IPS DF 4.7 (cell line): ENCODE results near the gene WSCD2.

Experiments used
- DNase-seq: peaks from one replicate; pipeline ENCODE4 v3.0.0-alpha.2; 2013; ENCODE audit warnings: low spot score; ENCODE audit errors: extremely low read depth

WSCD2 gene

DNA sequence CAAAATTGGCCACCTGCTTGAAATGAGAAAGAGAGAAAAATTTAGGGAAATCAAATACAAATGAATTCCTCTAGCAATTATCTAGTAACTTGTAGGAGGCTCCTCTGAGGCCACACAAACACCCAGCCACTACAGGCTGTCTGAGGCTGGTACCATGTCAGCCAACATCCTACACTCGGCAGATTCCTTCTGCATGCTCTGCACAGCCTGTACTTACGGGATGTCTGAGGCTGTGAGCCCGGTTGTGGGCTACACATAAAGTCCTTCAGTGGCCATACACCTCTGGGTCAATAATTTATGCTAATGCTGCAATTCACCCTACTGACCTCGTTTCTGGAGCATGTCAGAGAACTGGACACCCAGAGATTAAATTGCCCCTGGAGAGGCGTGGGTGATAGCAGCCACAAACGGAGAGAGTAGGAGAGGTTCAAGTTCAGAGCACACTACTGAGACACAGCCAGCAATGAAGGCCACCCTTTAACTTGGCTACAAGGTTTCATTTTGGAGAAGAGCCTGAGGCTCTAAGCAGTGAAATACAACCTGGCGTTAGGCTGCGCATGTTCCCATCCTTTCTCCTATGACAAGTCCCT, 28.9 kb downstream of the WSCD2 start:
- no peak for DNase-seq

DNA sequence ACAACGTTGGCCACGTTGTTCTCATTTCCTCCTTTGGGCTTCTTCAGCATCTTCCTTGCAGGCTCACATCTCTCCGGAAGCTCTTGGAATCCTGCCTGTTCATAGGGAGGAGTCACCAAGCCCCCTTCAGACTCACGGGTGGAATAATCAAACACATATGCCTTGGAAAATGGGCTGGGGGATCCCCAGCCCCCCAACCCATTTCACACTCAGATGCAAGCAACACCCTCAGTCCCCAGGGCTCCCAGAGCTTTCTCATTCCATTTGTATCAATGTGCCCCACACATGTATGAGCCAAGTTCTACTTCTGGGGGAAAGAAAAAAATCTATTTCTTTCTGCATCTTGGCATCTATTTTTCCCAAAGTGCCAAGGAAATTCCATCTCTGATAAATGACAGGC, 33.1 kb downstream of the WSCD2 start:
- no peak for DNase-seq

DNA sequence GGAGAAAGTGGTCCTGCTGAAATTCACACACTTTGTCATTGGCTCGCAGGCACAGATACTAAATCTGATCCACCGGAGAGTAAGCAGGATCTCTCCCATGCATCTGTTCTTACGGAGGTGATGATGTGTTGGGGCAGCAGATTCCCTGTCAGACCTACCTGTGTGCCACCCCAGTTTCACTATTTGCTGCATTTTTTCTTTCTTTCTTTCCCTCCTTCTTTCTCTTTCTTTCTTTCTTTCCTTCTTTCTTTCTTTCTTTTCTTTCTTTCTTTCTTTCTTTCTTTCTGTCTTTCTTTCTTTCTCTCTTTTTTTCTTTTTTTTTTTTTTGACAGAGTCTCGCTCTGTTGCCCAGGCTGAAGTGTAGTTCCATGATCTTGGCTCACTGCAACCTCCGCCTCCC, 37.4 kb downstream of the WSCD2 start:
- DNase-seq, result no peak

DNA sequence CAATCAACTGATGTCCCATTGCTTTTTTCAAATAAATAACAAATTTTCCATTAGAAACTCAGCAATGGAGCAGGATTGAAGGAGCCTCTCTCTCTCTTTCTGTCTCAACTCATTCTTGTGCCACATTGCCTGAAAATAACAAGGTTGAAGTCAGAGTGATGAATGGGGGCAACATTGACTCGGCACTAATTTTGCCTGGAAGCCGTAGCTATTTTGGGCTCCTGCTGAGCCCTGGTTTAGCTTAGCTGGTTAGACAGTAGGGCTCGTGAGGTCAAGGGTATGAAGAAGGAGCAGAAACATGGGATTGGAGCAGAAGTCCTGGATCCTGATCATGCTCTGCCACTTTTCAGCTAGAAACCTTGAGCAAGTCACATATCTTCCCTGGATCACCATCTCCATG, 38.9 kb downstream of the WSCD2 start:
- DNase-seq, result no peak

DNA sequence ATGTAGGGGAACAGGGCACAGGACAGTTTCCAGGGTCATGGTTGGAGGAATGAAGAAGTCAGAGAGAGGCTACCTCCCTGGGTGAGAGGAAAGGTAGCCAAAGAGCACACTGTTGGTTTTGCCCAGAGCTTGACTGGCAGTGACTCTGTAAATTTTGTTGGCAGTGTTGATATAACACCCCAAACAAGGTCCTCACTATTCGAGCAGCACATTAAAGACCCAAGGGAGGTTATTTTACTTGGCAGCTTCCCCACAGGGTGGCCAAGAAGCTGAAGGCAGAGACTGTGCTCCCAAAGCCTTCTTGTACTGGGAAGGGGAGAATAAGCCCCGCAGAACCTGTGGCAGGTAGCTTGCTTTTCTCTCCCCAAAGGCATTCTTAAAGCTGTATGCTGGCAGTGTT, 40.6 kb downstream of the WSCD2 start:
- DNase-seq, result no peak

DNA sequence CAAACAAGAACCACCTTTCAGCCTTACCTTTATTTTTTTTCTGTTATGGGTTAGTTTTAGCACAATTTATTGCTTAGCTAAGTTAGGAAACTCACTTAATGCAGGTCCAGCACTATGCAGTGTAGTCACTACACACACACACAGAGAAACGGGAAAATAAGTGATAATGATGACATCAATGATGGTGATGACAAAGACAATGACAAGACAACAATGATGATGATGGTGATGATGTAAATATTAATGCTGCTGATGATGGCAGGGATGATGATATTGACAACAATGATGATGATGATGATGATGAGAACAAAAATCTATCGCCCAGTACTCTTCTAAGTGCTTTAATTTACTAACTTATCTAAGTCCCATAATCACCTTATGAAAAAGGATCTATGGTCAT, 41.1 kb downstream of the WSCD2 start:
- DNase-seq, result no peak

DNA sequence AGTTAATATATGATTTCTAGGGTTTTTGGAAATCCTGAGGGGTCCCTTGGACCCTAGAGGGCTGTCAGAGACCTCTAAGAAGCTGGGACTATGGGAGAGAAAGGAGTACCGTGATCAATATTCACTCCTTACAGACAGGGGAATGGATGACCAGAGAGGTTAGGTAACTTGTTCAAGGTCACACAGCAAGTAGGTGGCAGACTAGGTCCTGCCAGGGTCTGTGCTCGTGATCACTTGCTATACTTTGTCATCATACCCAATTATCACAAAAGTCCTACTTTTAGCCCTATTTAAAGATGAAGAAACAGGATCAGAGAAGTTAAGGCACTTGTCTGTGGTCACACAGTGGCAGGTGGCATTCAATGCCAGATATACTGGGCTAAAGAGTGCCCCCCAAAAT, 42.9 kb downstream of the WSCD2 start:
- DNase-seq, result no peak

DNA sequence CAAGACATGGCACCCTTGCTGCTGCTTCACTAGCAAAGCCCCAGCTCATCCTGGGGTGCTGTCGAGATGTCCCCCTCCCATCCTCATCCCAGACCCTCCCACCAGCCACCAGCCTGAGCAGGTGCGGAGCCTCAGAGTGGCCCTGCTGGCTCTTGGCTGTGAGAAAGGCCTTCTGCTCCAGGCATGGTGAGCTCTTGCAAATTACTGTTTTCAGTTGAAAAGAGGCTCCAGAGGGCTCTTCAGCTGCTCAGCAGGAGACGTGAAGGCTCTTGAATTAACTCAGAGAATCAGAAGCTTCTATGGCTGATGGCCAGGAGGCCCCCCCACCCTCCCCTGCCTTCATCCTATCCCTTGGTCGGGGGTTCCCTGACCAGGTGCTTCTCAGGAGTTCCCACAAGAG, 44.1 kb downstream of the WSCD2 start:
- no peak for DNase-seq

DNA sequence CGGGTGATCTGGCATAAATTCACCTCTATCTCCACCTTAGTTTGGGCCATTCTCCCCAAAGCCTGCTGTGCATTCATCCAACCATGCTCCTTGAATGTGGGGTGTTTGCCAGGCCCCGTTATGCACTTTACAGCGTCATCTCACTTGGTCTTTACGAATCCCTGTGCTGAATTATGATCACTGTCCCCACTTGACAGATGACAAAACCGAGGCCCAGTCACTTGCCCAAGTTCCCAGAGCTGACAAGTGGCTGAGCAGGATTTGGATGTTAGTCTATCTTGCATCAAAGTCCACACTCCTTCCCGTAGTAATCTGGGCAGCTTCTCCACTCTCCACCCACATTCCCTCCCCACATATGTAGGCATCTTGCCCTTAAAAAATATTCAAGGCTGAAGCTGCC, 44.8 kb downstream of the WSCD2 start:
- DNase-seq, result no peak

DNA sequence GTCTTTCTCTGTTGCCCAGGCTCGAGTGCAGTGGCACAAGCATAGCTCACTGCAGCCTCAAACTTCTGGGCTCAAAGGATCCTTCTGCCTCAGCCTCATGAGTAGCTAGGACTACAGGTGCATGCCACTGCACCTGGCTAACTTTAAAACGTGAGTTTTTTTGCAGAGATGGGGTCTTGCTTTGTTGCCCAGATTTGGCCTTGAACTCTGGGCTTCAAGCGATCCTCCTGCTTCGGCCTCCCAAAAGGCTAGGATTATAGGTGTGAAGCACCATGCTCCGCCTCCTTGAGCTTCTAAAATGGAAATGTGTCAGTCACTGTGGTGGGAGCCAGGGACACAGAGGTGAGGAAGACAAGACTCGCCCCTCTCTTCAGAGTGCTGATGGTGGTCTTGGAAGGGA, 45.6 kb downstream of the WSCD2 start:
- no peak for DNase-seq

DNA sequence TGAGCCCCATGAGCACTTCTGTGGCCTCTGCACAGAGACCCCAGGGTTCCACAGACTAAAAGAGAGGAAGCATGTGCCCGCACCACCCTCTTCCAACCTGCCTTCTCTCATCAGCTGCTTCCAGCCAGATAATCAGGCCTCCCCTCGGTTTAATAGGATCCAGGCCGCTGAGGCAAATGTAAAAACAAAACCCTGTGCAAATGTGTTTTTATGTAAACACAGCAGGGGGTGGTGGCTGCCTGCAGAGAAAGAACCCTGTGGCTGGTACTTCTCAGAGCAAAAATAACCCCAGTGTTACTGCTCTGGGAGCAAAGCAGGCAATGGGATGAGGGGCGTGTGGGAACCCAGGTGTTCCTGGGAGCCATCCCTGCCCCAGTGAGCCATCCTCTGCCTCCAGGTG, 46.2 kb downstream of the WSCD2 start:
- no peak for DNase-seq

DNA sequence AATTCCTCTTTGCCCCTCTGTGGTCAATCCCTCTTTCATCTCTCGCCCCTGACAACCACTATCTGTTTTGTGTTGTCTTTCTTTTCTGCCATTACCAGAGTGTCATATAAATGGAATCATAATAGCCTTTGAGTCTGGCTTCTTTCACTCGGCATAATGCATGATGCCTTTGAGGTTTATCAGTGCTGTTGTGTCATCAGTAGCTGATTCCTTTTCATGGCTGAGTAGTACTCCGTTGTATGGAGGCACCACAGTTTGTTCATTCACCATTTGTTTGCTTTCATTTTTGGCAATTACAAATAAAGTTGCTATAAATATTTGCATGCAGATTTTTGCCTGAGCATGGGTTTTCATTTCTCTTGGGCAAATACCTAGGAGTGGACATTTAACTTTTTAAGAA, 47.2 kb downstream of the WSCD2 start:
- no peak for DNase-seq

DNA sequence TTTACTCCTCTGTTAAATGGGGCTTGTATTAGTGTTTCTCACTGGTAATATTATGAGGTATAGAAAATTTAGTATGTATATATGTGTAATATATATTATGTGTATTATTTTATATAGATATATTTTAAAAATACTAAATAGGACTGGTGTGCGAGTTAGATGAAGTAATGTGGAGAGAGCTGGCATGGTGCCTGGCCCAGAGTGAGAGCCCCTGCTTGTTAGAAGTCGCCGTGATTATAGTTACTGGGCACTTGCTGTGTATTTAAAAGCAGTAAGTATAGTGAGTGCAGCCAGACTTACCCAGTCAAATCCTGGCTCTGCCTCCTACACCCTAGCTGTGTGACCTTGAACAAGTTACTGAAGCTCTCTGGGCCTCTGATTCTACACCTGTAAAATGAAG, 48.0 kb downstream of the WSCD2 start:
- DNase-seq, result no peak

DNA sequence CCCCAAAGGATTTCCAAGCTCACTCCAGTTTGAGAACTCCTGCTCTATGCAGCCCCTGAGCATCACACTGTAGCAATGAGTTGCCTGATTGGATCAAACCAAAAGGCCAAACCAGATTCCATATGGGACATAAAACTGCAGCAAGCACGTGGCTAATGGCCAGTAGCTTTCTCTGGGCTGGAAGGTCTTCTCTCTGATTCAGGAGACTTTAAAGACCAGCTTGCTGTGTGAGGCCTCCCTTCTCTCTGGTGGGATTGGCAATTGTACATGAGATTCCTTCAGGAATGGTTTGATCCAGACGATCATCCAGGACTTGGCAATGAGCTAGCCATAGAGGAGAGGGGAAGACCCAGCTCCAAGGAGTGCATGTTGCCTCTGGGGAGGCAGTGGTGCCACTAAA, 50.2 kb downstream of the WSCD2 start:
- DNase-seq, result no peak

DNA sequence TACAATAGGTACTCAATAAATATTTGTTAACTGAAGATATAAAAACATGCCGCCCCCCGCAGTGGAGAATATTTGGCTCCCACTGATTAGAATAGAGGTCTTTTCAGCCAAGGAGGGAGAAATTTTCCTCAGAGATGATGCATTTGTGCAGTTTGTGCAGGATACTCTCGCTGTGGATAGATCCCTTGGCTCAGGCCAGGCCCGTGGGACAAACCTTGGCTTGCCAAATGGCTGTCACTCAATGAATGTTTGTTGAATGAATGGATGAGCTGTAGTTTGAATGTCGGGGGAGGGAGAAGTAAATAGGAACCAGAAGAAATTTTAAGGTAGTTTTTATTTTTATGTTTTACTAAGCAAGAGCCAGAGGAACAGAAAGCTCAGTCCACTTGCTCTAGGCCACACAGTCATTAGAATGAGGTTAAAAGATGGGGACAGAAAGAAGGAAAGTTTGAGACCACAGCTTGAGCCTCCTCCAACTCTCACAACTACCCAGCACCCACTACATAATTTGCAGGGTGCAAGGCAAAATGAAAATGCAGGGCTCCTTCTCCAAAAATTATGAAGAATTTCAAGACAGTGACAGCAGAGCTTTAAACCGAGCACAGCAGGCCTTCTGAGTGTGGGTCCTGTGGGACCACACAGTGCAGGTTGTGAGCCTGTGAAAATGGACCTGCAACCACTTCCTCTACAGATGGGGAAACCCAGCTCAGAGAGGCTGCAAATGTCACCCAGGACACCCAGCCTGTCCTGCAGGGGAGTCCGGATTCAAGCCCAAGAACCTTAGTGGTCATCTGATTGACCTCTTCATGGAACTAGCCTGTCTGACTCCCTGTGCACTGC, 51.4 kb downstream of the WSCD2 start:
- no peak for DNase-seq

DNA sequence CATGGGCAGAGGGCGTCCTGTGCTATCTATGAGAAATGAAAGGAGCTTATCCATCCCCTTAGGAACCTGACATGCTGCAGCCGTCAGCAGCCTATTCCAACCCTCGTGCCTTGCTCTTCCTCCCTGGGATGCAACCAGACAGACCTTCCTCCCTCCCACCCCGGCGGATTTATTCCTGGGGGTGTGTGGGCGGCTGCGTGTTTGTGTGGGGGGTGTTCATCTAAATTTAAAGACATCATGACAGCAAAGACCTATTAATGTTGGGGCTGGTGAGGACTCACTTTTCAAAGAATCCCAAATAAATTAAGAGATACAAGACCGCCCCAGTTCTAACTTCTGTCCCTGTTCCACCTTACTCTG, 52.0 kb downstream of the WSCD2 start:
- no peak for DNase-seq

DNA sequence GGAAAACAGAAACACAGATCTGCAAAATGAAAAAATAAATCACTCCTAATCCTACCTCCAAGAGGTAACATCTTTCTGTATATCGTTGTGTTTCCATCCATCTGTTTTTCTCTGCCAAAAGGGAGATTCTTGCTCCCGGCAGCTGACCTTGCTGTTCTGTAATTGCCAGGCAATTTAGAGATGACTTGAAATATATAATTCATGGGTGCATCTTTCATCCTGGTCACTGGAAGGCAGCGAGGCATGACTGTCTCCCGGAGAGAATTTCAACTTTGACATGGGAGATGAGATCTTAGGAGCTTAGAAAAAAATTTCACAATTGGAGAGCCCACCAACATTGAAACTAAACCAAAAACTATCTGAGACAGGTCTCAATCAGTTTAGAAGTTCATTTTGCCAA, 53.0 kb downstream of the WSCD2 start:
- DNase-seq, result no peak

DNA sequence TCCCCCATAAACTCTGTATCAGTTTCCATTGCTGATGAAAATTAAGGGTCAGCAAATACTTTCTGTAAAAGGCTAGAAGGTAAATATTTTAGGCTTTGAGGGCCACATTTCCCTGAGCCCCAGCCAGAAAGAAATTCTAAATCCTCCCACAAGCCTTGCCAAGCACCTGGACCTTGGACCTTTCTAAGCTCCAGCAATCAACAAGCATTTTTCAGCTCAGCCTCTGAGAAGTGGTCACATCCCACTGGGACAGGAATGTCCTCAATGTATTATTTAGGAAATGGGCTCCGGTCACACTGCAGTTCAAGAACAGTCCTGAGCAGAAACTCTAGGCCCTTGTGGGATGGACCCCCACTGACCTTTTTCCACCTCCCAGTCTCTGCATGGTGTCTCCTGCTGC, 55.9 kb downstream of the WSCD2 start:
- no peak for DNase-seq

DNA sequence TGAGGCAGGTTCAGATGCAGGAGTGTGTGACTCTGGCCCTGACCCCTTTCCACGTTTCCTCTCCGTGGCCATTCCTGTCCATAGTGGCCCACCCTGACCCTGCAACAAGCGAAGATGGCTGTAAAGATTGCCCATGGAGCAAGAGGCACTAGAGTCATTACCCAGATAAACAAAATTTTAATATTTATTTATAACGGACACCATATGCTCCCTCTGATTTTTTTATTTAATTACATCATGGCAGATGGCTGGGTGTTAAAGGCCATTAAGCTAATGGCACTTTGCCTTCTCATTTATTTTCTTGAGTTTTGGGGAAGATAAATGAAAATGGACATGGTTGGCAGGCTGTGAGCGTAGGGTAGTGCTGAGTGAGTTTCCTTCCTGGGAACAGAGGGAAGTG, 58.7 kb downstream of the WSCD2 start:
- DNase-seq, result no peak

DNA sequence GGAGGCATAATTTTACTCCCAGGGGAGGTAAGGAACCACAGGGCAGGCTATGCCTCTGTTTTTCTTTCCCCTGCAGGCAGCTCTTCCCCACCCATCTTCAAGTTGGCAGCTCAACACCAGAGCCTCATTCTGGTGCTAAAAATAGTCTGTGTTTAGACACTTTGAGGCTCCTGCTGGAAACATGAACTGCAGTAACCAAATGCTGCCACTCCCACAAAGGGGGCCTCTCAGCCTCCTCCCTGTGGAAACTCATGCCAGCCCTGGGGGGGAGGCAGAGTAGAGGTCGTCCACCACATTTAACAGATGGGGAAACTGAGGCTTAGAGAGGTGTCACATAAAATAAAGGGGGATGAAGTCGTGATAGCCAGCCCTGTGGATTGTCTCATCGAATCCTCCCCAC, 61.4 kb downstream of the WSCD2 start:
- no peak for DNase-seq

DNA sequence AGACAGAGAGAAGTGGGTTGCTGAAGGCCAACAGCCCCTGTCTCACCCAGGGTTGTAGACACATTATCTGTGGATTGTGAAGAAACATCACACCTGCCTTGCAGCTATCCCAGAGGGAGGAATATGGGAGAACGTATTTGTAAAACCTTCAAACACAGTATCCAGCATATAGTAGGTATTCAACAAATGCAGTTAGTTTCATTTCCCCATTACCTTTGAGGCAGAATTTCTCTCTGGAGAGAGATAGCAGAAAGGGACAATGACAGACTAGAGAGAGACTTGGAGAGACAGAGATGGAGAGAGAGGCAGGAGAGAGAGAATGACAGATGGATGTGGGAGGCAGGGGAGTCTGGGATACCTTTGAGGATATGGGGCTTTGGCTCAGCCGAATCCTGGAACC, 62.0 kb downstream of the WSCD2 start:
- DNase-seq, result no peak

DNA sequence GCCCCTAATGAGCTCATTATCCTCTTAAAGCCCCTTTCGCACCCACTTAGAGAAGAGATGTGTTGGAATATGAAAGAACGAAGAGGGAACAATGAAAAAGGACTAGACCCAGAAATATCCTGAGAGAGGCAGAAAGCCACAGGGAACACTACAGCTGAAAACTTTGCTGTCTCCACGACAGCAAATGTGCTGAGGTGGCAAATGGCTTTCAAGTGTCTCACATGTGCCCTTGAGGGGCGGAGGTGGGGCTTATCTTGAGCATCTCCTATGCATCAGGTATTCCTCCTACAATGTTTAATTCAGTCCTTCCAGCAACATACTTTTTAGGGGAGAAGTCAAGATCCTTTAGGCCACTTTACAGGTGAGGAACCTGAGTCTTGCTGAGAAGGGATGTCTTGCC, 62.9 kb downstream of the WSCD2 start:
- DNase-seq, result no peak

DNA sequence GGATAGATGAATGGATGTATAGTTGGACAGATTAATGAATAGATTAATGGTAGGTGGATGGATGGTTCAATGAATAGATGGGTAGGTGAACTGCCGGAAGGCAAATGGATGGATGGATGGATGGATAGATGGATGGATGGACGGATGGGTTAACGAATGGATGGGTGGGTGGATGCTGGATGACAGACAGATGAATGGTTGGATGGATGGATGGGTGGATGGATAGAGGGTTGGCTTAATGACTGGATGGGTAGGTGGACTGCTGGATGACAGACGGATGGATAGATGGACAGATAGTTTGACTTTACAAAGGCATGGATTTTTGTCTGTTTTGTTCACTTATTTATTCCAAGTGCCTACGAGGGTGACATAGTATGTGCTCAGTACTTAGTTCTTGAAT, 64.4 kb downstream of the WSCD2 start:
- no peak for DNase-seq

DNA sequence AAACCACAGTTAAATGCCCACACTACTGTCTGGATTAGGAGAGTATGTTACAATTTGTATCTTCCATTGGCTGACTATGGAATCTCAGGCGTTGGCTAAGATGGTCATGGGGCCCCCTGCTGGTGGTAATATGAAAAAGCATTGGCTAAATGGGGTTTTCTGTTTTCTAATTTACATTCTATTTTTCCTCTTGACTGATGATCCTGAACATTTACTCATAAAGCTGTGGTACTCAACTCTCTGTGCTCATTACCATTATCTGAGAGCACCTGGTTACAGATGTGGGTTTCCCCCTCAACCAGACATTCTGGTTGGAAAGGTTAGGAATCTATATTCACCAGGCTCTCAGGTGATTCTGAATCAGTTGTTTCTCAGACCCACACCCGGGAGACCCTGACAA, 64.8 kb downstream of the WSCD2 start:
- no peak for DNase-seq
